ENCODE data around the gene NEIL3.

DNA sequence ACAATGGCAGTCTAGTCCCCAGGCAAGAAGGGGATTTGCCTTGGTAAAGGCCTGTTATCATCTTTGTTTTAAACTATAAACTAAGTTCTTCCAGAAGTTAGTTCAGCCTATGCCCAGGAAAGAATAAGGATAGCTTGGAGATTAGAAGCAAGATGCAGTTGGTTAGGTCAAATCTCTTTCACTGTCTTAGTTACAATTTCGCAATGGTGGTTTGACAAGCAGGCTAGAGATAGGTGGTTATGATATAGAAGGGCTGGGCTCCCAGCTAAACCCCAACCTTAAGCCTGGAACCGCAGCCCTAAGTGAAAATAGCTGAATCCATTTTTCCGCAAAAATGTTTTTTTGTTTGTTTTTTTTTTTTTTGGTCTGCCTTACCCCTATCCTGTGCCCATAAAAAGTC, 41.8 kb upstream of the NEIL3 start:
- TF ChIP-seq, protein P1, sequence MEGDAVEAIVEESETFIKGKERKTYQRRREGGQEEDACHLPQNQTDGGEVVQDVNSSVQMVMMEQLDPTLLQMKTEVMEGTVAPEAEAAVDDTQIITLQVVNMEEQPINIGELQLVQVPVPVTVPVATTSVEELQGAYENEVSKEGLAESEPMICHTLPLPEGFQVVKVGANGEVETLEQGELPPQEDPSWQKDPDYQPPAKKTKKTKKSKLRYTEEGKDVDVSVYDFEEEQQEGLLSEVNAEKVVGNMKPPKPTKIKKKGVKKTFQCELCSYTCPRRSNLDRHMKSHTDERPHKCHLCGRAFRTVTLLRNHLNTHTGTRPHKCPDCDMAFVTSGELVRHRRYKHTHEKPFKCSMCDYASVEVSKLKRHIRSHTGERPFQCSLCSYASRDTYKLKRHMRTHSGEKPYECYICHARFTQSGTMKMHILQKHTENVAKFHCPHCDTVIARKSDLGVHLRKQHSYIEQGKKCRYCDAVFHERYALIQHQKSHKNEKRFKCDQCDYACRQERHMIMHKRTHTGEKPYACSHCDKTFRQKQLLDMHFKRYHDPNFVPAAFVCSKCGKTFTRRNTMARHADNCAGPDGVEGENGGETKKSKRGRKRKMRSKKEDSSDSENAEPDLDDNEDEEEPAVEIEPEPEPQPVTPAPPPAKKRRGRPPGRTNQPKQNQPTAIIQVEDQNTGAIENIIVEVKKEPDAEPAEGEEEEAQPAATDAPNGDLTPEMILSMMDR (IDR thresholded peaks at IDR 0.05) = no peak
- no peak for TF ChIP-seq POLR2A (IDR thresholded peaks at IDR 0.05)
- no peak for TF ChIP-seq POLR2AphosphoS5 (IDR thresholded peaks at IDR 0.05)
- no peak for TF ChIP-seq EP300 (IDR thresholded peaks at IDR 0.05)

Data from suprapubic skin (tissue), 4 donors.